Measurements from ENCODE around the gene BAD. TPM values are rescaled to one million over a fixed set of nuclear protein-coding genes. Genes with fewer than 3 reads are reported as not detected.

BAD gene
- polyA plus RNA-seq, 1 experiment = 36.1 TPM

DNA sequence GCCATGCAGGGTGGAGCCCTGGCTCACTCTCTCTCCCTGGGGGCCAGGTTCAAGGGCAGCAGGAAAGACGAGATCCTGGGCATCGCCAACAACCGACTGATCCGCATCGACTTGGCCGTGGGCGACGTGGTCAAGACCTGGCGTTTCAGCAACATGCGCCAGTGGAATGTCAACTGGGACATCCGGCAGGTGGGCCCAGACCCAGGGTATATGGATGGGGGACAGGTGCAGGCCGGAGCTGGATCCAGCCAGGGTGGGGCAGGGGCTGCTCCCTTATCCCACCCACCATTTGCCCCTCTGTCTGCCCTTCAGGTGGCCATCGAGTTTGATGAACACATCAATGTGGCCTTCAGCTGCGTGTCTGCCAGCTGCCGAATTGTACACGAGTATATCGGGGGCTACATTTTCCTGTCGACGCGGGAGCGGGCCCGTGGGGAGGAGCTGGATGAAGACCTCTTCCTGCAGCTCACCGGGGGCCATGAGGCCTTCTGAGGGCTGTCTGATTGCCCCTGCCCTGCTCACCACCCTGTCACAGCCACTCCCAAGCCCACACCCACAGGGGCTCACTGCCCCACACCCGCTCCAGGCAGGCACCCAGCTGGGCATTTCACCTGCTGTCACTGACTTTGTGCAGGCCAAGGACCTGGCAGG lies 61.3 kb downstream of the BAD start:
- ChIA-PET POLR2A (interaction anchor here (1.5 to 1.8 kb wide), 2 partner anchors 13 to 35 kb away, joined by 4 to 6 read pairs; no protein-coding TSS in a partner anchor), CTCF (interaction anchor here (0.5 to 2.1 kb wide), 4 partner anchors 78 to 316 kb away, joined by 3 to 6 read pairs (median 4); partner anchors contain the start of gene CATSPERZ)
- no peak overlapping the region for H3K4me3 ChIP-seq (ENCODE audit: low read depth, low read length)
- no peaks in the 10 kb centered on the region for H3K27me3 ChIP-seq (ENCODE audit: control insufficient read depth, insufficient read depth, low read length)
- no peak overlapping the region for H3K27ac ChIP-seq (ENCODE audit: low read depth, low read length)
- TF ChIP-seq, protein P1, sequence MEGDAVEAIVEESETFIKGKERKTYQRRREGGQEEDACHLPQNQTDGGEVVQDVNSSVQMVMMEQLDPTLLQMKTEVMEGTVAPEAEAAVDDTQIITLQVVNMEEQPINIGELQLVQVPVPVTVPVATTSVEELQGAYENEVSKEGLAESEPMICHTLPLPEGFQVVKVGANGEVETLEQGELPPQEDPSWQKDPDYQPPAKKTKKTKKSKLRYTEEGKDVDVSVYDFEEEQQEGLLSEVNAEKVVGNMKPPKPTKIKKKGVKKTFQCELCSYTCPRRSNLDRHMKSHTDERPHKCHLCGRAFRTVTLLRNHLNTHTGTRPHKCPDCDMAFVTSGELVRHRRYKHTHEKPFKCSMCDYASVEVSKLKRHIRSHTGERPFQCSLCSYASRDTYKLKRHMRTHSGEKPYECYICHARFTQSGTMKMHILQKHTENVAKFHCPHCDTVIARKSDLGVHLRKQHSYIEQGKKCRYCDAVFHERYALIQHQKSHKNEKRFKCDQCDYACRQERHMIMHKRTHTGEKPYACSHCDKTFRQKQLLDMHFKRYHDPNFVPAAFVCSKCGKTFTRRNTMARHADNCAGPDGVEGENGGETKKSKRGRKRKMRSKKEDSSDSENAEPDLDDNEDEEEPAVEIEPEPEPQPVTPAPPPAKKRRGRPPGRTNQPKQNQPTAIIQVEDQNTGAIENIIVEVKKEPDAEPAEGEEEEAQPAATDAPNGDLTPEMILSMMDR (IDR thresholded peaks at IDR 0.05; ENCODE audit: low read depth, low read length) = no peak
- no peak for DNase-seq (ENCODE audit: low read depth, low spot score)
- no peaks in the 10 kb centered on the region; the same call in 1 of the 2 replicates for H3K9me3 ChIP-seq (ENCODE audit: control insufficient read depth, insufficient read depth, low read length)

DNA sequence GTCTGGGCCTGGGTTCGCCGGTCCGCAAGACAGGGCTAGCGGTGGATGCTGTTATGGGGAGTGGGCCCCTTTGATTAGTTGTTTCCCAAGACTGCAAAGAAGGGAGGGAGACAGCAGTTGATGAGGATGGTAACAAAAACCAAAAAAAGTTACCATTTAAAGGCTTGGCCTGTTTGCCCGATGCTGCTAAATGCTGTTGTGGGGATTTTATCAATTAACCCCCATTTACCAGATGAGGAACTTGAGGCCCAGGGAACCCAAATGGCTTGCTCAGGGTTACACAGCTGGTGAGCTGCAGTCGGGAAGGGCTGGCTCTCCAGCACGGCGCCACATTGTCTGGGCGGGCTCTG lies 61.8 kb downstream of the BAD start:
- DNase-seq (ENCODE audit: low read depth, low spot score) = no peak
- TF ChIP-seq, protein P1 (IDR thresholded peaks at IDR 0.05; ENCODE audit: low read depth, low read length) = no peak
- Histone ChIP-seq H3K27ac (ENCODE audit: low read depth, low read length) (no peak overlapping the region), H3K27me3 (ENCODE audit: control insufficient read depth, insufficient read depth, low read length) (no peaks in the 10 kb centered on the region), H3K4me3 (ENCODE audit: low read depth, low read length) (no peak overlapping the region), H3K9me3 (ENCODE audit: control insufficient read depth, insufficient read depth, low read length) (no peaks in the 10 kb centered on the region; the same call in 1 of the 2 replicates)
- CTCF ChIA-PET = interaction anchor here (0.5 to 2.1 kb wide), 3 partner anchors 78 to 316 kb away, joined by 3 to 6 read pairs (median 5); partner anchors contain the start of gene CATSPERZ
- POLR2A ChIA-PET = interaction anchor here (1.8 kb wide), 1 partner anchor 12 kb away, joined by 6 read pairs; no protein-coding TSS in a partner anchor

DNA sequence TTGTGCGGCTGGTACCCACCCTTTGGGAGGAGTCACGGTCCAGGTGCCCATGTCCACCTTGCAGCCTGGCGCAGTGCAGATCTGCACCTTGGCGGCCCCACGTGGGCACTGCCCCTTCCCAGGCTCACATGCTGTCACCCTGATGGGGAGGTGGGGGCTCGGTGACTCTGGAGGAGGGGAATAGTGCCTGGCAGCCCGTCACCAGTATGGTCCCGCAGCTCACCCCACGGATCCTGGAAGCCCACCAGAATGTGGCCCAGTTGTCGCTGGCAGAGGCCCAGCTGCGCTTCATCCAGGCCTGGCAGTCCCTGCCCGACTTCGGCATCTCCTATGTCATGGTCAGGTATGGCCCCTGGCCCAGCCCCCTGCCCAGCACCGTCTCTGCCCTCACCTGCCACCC lies 63.7 kb downstream of the BAD start:
- H3K4me3 ChIP-seq (ENCODE audit: low read depth, low read length) = no peak overlapping the region
- CTCF ChIA-PET = interaction anchor here (0.6 kb wide), 1 partner anchor 1539 kb away, joined by 7 read pairs; no protein-coding TSS in a partner anchor
- no peaks in the 10 kb centered on the region for H3K9me3 ChIP-seq (ENCODE audit: control insufficient read depth, insufficient read depth, low read length)
- TF ChIP-seq, protein P1 (IDR thresholded peaks at IDR 0.05; ENCODE audit: low read depth, low read length) = no peak
- no peak for DNase-seq (ENCODE audit: low read depth, low spot score)
- no peak overlapping the region for H3K27ac ChIP-seq (ENCODE audit: low read depth, low read length)
- POLR2A ChIA-PET = interaction anchor here (1.4 kb wide), 1 partner anchor 10 kb away, joined by 3 read pairs; no protein-coding TSS in a partner anchor
- H3K27me3 ChIP-seq (ENCODE audit: control insufficient read depth, insufficient read depth, low read length) = no peaks in the 10 kb centered on the region

DNA sequence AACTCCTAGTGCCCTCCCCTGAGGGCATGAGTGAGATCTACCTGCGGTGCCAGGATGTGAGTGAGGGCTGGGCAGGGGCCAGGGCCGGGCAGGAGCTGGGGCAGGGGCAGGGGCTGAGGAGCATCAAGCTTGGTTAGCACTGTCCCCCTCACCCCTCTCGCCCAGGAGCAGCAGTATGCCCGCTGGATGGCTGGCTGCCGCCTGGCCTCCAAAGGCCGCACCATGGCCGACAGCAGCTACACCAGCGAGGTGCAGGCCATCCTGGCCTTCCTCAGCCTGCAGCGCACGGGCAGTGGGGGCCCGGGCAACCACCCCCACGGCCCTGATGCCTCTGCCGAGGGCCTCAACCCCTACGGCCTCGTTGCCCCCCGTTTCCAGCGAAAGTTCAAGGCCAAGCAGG lies 64.2 kb downstream of the BAD start:
- Histone ChIP-seq H3K4me3 (ENCODE audit: low read depth, low read length) (no peak overlapping the region), H3K27ac (ENCODE audit: low read depth, low read length) (no peak overlapping the region), H3K9me3 (ENCODE audit: control insufficient read depth, insufficient read depth, low read length) (no peaks in the 10 kb centered on the region), H3K27me3 (ENCODE audit: control insufficient read depth, insufficient read depth, low read length) (no peaks in the 10 kb centered on the region)
- ChIA-PET POLR2A (interaction anchor here (0.7 to 1.4 kb wide), 2 partner anchors 10 to 12 kb away, joined by 3 to 4 read pairs; no protein-coding TSS in a partner anchor), CTCF (no interaction called here)
- no peak for DNase-seq (ENCODE audit: low read depth, low spot score)
- TF ChIP-seq, protein P1 (IDR thresholded peaks at IDR 0.05; ENCODE audit: low read depth, low read length) = no peak

Small RNA genes lying within 50 kb of the gene (small RNA-seq; reads per million reads assigned to genes)
- gene RF00019 (ENCODE audit: insufficient read length, low read depth) = not detected

Other genes with a start within 250 kb of the BAD start
- 0.17 and 0.33 TPM in 2 replicates for gene FLRT1, start 248.7 kb downstream of the BAD start, polyA plus RNA-seq (2011; rRNA removed)
- 8.0 and 8.1 TPM in 2 replicates for gene MACROD1, start 118.6 kb downstream of the BAD start, polyA plus RNA-seq (2011; rRNA removed)
- 166 and 171 TPM in 2 replicates for gene STIP1, start 98.5 kb downstream of the BAD start, polyA plus RNA-seq (2011; rRNA removed)
- 0.38 and 0.72 TPM in 2 replicates for gene FERMT3, start 77.9 kb downstream of the BAD start, polyA plus RNA-seq (2011; rRNA removed)
- 21.6 and 34.0 TPM in 2 replicates for gene TRPT1, start 58.5 kb downstream of the BAD start, polyA plus RNA-seq (2011; rRNA removed)
- gene NUDT22, start 58.4 kb downstream of the BAD start, polyA plus RNA-seq (2011; rRNA removed) = 18.8 and 29.1 TPM in 2 replicates
- gene DNAJC4, start 54.1 kb downstream of the BAD start, polyA plus RNA-seq (2011; rRNA removed) = 18.7 and 28.4 TPM in 2 replicates
- gene VEGFB, start 50.1 kb downstream of the BAD start, polyA plus RNA-seq (2011; rRNA removed) = 11.8 and 15.7 TPM in 2 replicates
- 29.9 and 39.0 TPM in 2 replicates for gene FKBP2, start 43.6 kb downstream of the BAD start, polyA plus RNA-seq (2011; rRNA removed)
- gene PPP1R14B, start 37.7 kb downstream of the BAD start, polyA plus RNA-seq (2011; rRNA removed) = 119 and 146 TPM in 2 replicates
- gene PLCB3, start 33.1 kb downstream of the BAD start, polyA plus RNA-seq (2011; rRNA removed) = 11.7 and 13.0 TPM in 2 replicates
- gene GPR137, start 1.2 kb upstream of the BAD start, polyA plus RNA-seq (2011; rRNA removed) = 12.4 and 21.1 TPM in 2 replicates
- not detected in 2 replicates for gene KCNK4, start 6.6 kb upstream of the BAD start, polyA plus RNA-seq (2011; rRNA removed)
- 0.14 TPM in 1 of 2 replicates, not detected in the other for gene CATSPERZ, start 15.7 kb upstream of the BAD start, polyA plus RNA-seq (2011; rRNA removed)
- gene ESRRA, start 20.9 kb upstream of the BAD start, polyA plus RNA-seq (2011; rRNA removed) = 5.5 and 7.4 TPM in 2 replicates
- gene TRMT112, start 32.9 kb upstream of the BAD start, polyA plus RNA-seq (2011; rRNA removed) = 194 and 208 TPM in 2 replicates
- 366 and 383 TPM in 2 replicates for gene PRDX5, start 33.5 kb upstream of the BAD start, polyA plus RNA-seq (2011; rRNA removed)
- gene CCDC88B, start 55.5 kb upstream of the BAD start, polyA plus RNA-seq (2011; rRNA removed) = 1.4 and 2.0 TPM in 2 replicates
- gene RPS6KA4, start 74.5 kb upstream of the BAD start, polyA plus RNA-seq (2011; rRNA removed) = 21.9 and 29.6 TPM in 2 replicates

Data from AG04450 (cell line).